ENCODE results near the gene TCTA.
"Not testable (repeated sequence)": the region's sequence is repeated elsewhere in the genome, so short reads cannot be mapped to it uniquely, and the experiment has no call there.

Gene TCTA

GRCh38 chr3:49387721-49388120 is 24.5 kb upstream of the TCTA start (continued):
- TF ChIP-seq ZNF426 (tag by site-specific recombination; IDR thresholded peaks at IDR 0.05) = no peak
- TF ChIP-seq AEBP2 (tag by site-specific recombination; IDR thresholded peaks at IDR 0.05; ENCODE audit: borderline replicate concordance) = no peak
- no peak for TF ChIP-seq ZNF362 (tag by site-specific recombination; IDR thresholded peaks at IDR 0.05)
- TF ChIP-seq ZNF660 (tag by site-specific recombination; IDR thresholded peaks at IDR 0.05) = no peak
- no peak for TF ChIP-seq ZNF670 (tag by site-specific recombination; IDR thresholded peaks at IDR 0.05; ENCODE audit: low read depth)
- no peak for TF ChIP-seq ZXDB (tag by site-specific recombination; IDR thresholded peaks at IDR 0.05)
- TF ChIP-seq ZNF266 (tag by site-specific recombination; IDR thresholded peaks at IDR 0.05; ENCODE audit: low read depth) = no peak
- TF ChIP-seq OSR2 (tag by site-specific recombination; IDR thresholded peaks at IDR 0.05) = no peak

GRCh38 chr3:49388289-49388820 is 23.9 kb upstream of the TCTA start:
- H3K9me3 ChIP-seq (ENCODE audit: control insufficient read depth, insufficient read depth, low read depth, low read length) = no peaks in the 10 kb centered on the region
- ChIA-PET POLR2A (interaction anchor here (1.3 kb wide), 1 partner anchor 24 kb away, joined by 3 read pairs; the partner anchor contains the start of genes RHOA and TCTA), CTCF (interaction anchor here (0.9 kb wide), 1 partner anchor 48 kb away, joined by 3 read pairs; the partner anchor contains the start of gene USP4)
- H3K27ac ChIP-seq (ENCODE audit: extremely low read depth, low read depth, low read length) = no peak overlapping the region
- H3K4me3 ChIP-seq (ENCODE audit: low read depth, low read length) = no peak overlapping the region
- TF ChIP-seq INSM2 (tag by site-specific recombination; IDR thresholded peaks at IDR 0.05) (no peak), ZBTB17 (tag by site-specific recombination; IDR thresholded peaks at IDR 0.05) (no peak), IKZF3 (tag by site-specific recombination; IDR thresholded peaks at IDR 0.05) (no peak), ZBTB8A (tag by site-specific recombination; IDR thresholded peaks at IDR 0.05) (no peak), KLF1 (tag by site-specific recombination; IDR thresholded peaks at IDR 0.05) (no peak), ZNF558 (tag by site-specific recombination; IDR thresholded peaks at IDR 0.05) (no peak), ZNF292 (tag by site-specific recombination; IDR thresholded peaks at IDR 0.05; ENCODE audit: borderline replicate concordance, low read depth) (no peak), SCRT2 (tag by site-specific recombination; IDR thresholded peaks at IDR 0.05) (no peak), ZNF2 (tag by site-specific recombination; IDR thresholded peaks at IDR 0.05) (no peak)
- no peaks in the 10 kb centered on the region for H3K4me1 ChIP-seq (ENCODE audit: control insufficient read depth, insufficient read depth, low read length)
- peaks cover 0 to 3% of the 10 kb centered on the region in 2 experiments; a peak in 2 of 3 replicates for H3K36me3 ChIP-seq (ENCODE audit: control insufficient read depth in 2 of 2, insufficient read depth in 1 of 2, low read length in 2 of 2)

GRCh38 chr3:49389297-49389696 is 22.9 kb upstream of the TCTA start:
- peaks cover 0 to 3% of the 10 kb centered on the region in 2 experiments; a peak in 2 of 3 replicates for H3K36me3 ChIP-seq (ENCODE audit: control insufficient read depth in 2 of 2, insufficient read depth in 1 of 2, low read length in 2 of 2)
- CTCF ChIA-PET = no interaction called here
- H3K4me1 ChIP-seq (ENCODE audit: control insufficient read depth, insufficient read depth, low read length) = no peaks in the 10 kb centered on the region
- H3K9me3 ChIP-seq (ENCODE audit: control insufficient read depth, insufficient read depth, low read depth, low read length) = no peaks in the 10 kb centered on the region
- TF ChIP-seq ZNF768 (tag by site-specific recombination; IDR thresholded peaks at IDR 0.05) = no peak
- no peak for TF ChIP-seq ZNF24 (tag by site-specific recombination; IDR thresholded peaks at IDR 0.05)
- no peak for TF ChIP-seq GLIS1 (tag by site-specific recombination; IDR thresholded peaks at IDR 0.05)
- no peak overlapping the region for H3K27ac ChIP-seq (ENCODE audit: extremely low read depth, low read depth, low read length)
- no peak overlapping the region for H3K4me3 ChIP-seq (ENCODE audit: low read depth, low read length)
- POLR2A ChIA-PET = interaction anchor here (1.3 kb wide), 1 partner anchor 23 kb away, joined by 3 read pairs; the partner anchor contains the start of genes RHOA and TCTA

- CTCF ChIA-PET; POLR2A ChIA-PET; H3K4me1 ChIP-seq (ENCODE audit: control insufficient read depth, insufficient read depth, low read length); H3K27ac ChIP-seq (ENCODE audit: extremely low read depth, low read depth, low read length); H3K9me3 ChIP-seq (ENCODE audit: control insufficient read depth, insufficient read depth, low read depth, low read length); H3K4me3 ChIP-seq (ENCODE audit: low read depth, low read length): not testable (repeated sequence)
- peaks cover 0 to 11% of the 10 kb centered on the region in 2 experiments; a peak in 2 of 3 replicates for H3K36me3 ChIP-seq (ENCODE audit: control insufficient read depth in 2 of 2, insufficient read depth in 1 of 2, low read length in 2 of 2)
Measured at GRCh38 chr3:49391310-49391709, 20.9 kb upstream of the TCTA start.

Measured in HEK293 (cell line).